HepG2 (cell line): ENCODE measurements around the gene RASA3. TPM values are rescaled to one million over a fixed set of nuclear protein-coding genes. Genes with fewer than 3 reads are reported as not detected.

Experiments
- GLMP ChIP-seq: sonication (generic); formaldehyde crosslinking; IDR thresholded peaks from 2 replicates; pipeline ENCODE4 v1.9.0; 2021; ENCODE audit warnings: missing genetic modification reagents, mild to moderate bottlenecking, borderline replicate concordance
- HMGA1 ChIP-seq: sonication (generic); formaldehyde crosslinking; conservative IDR thresholded peaks from 2 replicates; pipeline ENCODE4 v1.4.0; 2020; ENCODE audit warnings: missing genetic modification reagents
- PRDM15 ChIP-seq: sonication (generic); formaldehyde crosslinking; IDR thresholded peaks from 2 replicates; pipeline ENCODE4 v1.4.0; 2020; ENCODE audit warnings: missing genetic modification reagents
- SP4 ChIP-seq: sonication (generic); formaldehyde crosslinking; IDR thresholded peaks from 2 replicates; pipeline ENCODE4 v1.8.1; 2023; ENCODE audit warnings: mild to moderate bottlenecking, missing genetic modification reagents
- ZNF138 ChIP-seq: sonication (generic); formaldehyde crosslinking; IDR thresholded peaks from 2 replicates; pipeline ENCODE4 v1.5.0; 2020; ENCODE audit warnings: mild to moderate bottlenecking, low read depth, missing genetic modification reagents
- ZNF639 ChIP-seq: conservative IDR thresholded peaks from 2 replicates; pipeline ENCODE4 v1.6.1; 2018; ENCODE audit warnings: missing genetic modification reagents
- ZNF784 ChIP-seq: sonication (generic); formaldehyde crosslinking; IDR thresholded peaks from 2 replicates; pipeline ENCODE4 v1.5.1; 2020; ENCODE audit warnings: missing genetic modification reagents, mild to moderate bottlenecking, borderline replicate concordance
- polyA plus RNA-seq, 8 experiments: library from polyadenylated mRNA; depleted of rRNA in 3 of 8; stranded (reverse) in 7 of 8; unstranded in 1 of 8; fragments of >200 nt; fragmentation: Illumina TruSeq in 4 of 8; extraction: Trizol in 4 of 8; gene quantifications; 2 replicates each; pipeline versions ENCODE4 v1.2.1 to v1.2.3, GENCODE V29; 2011 to 2016; ENCODE audit warnings: low read depth in 4 of 8, missing spikeins in 1 of 8, mixed read lengths in 1 of 8; ENCODE audit not compliant: insufficient read depth in 1 of 8
- total RNA-seq, 5 experiments: library from RNA; depleted of rRNA; stranded (reverse); fragments of >200 nt; fragmentation: Illumina TruSeq; extraction: Trizol; gene quantifications; 2 replicates each; pipeline ENCODE4 v1.2.3, GENCODE V29; 2016; ENCODE audit warnings: low read depth in 1 of 5

Gene RASA3
- total and polyA plus RNA-seq, 2 of the 13 experiments (the other 11 are each of a cell fraction or from before 2014, with no cell fraction given) = 0.05 TPM; not detected in 1

GRCh38 chr13:113928685-113929627, 203.5 kb downstream of the RASA3 start (continued):
- TF ChIP-seq ZNF639 (CRISPR knock-in tag) (no peak), PRDM15 (CRISPR knock-in tag) (no peak), ZNF138 (CRISPR knock-in tag) (no peak), HMGA1 (CRISPR knock-in tag) (no peak), GLMP (CRISPR knock-in tag) (no peak), ZNF784 (CRISPR knock-in tag) (no peak), SP4 (no peak)

Other genes with a start within 250 kb of the RASA3 start
- gene C13orf46, start 158.5 kb downstream of the RASA3 start, total RNA-seq (2016; rRNA removed; fragmentation: Illumina TruSeq; extraction: Trizol) = not detected in 2 replicates
- 0.01 TPM in 1 of 2 replicates, not detected in the other for gene C13orf46, start 158.5 kb downstream of the RASA3 start, polyA plus RNA-seq (2011; rRNA removed)
- not detected in 2 replicates for gene CFAP97D2, start 46.6 kb upstream of the RASA3 start, total RNA-seq (2016; rRNA removed; fragmentation: Illumina TruSeq; extraction: Trizol)
- gene CFAP97D2, start 46.6 kb upstream of the RASA3 start, polyA plus RNA-seq (2011; rRNA removed) = not detected in 2 replicates
- 24.2 and 32.7 TPM in 2 replicates for gene CDC16, start 102.3 kb upstream of the RASA3 start, total RNA-seq (2016; rRNA removed; fragmentation: Illumina TruSeq; extraction: Trizol)
- gene CDC16, start 102.3 kb upstream of the RASA3 start, polyA plus RNA-seq (2011; rRNA removed) = 57.6 and 60.9 TPM in 2 replicates
- 50.5 and 63.8 TPM in 2 replicates for gene UPF3A, start 149.0 kb upstream of the RASA3 start, total RNA-seq (2016; rRNA removed; fragmentation: Illumina TruSeq; extraction: Trizol)
- gene UPF3A, start 149.0 kb upstream of the RASA3 start, polyA plus RNA-seq (2011; rRNA removed) = 46.7 and 60.2 TPM in 2 replicates
- 9.7 and 14.6 TPM in 2 replicates for gene CHAMP1, start 181.9 kb upstream of the RASA3 start, total RNA-seq (2016; rRNA removed; fragmentation: Illumina TruSeq; extraction: Trizol)
- 7.9 and 8.4 TPM in 2 replicates for gene CHAMP1, start 181.9 kb upstream of the RASA3 start, polyA plus RNA-seq (2011; rRNA removed)